GM23338 (cell line): Measurements from ENCODE around the gene CDC42EP2. TPM values are rescaled to one million over a fixed set of nuclear protein-coding genes. Genes with fewer than 3 reads are reported as not detected.

Experiments
- ATAC-seq: fragments of 200-7000 bp; cut with Tn5 transposase; 3 replicates; pipeline ENCODE4 v1.9.1; 2020
- DNase-seq: peaks from one replicate; pipeline ENCODE4 v3.0.0-alpha.2; 2015; ENCODE audit warnings: low spot score
- H2AFZ ChIP-seq: fragments of 200-600 bp; sonication (generic); 2 replicates; pipeline ENCODE4 v1.8.0; 2016; ENCODE audit warnings: antibody characterized with exemption, mild to moderate bottlenecking, moderate library complexity
- H3F3A ChIP-seq: fragments of 200-600 bp; sonication (generic); replicated peaks from 2 replicates; pipeline ENCODE4 v1.8.0; 2017; ENCODE audit warnings: antibody characterized with exemption, mixed run types, low read depth
- H3K27ac ChIP-seq: fragments of 200-600 bp; sonication (generic); 2 replicates; pipeline ENCODE4 v1.6.1; 2016; ENCODE audit warnings: low read depth
- H3K27me3 ChIP-seq: fragments of 200-600 bp; sonication (generic); 2 replicates; pipeline ENCODE4 v1.8.0; 2016; ENCODE audit warnings: mild to moderate bottlenecking, mixed run types, moderate library complexity; ENCODE audit not compliant: insufficient read depth
- H3K36me3 ChIP-seq: fragments of 200-600 bp; sonication (generic); 2 replicates; pipeline ENCODE4 v1.8.0; 2016; ENCODE audit warnings: mild to moderate bottlenecking; ENCODE audit not compliant: insufficient read depth
- H3K4me1 ChIP-seq: fragments of 200-600 bp; sonication (generic); 2 replicates; pipeline ENCODE4 v1.8.0; 2016; ENCODE audit warnings: mild to moderate bottlenecking, moderate library complexity; ENCODE audit not compliant: insufficient read depth
- H3K4me2 ChIP-seq: fragments of 200-600 bp; sonication (generic); 2 replicates; pipeline ENCODE4 v1.7.1; 2017; ENCODE audit warnings: mixed run types
- H3K4me3 ChIP-seq: fragments of 200-600 bp; sonication (generic); 2 replicates; pipeline ENCODE4 v1.6.1; 2016; ENCODE audit warnings: mixed run types
- H3K79me2 ChIP-seq: fragments of 200-600 bp; sonication (generic); replicated peaks from 2 replicates; pipeline ENCODE4 v1.8.0; 2017; ENCODE audit warnings: mild to moderate bottlenecking; ENCODE audit not compliant: insufficient read depth
- H3K9me2 ChIP-seq: fragments of 200-600 bp; sonication (generic); 2 replicates; pipeline ENCODE4 v1.8.0; 2017; ENCODE audit not compliant: insufficient read depth
- H4K20me1 ChIP-seq: fragments of 200-600 bp; sonication (generic); replicated peaks from 2 replicates; pipeline ENCODE4 v1.8.0; 2017; ENCODE audit warnings: mild to moderate bottlenecking; ENCODE audit not compliant: insufficient read depth
- H3K27ac Mint-ChIP-seq: 2 replicates; pipeline ENCODE4 v1.8.0; 2020; ENCODE audit warnings: inconsistent platforms, mild to moderate bottlenecking, moderate library complexity, mixed read lengths
- H3K27me3 Mint-ChIP-seq: 3 replicates; pipeline ENCODE4 v1.8.0; 2022; ENCODE audit warnings: low read depth, mild to moderate bottlenecking, moderate library complexity, mixed read lengths, inconsistent platforms; ENCODE audit not compliant: insufficient read depth, poor library complexity
- H3K36me3 Mint-ChIP-seq: 3 replicates; pipeline ENCODE4 v1.8.0; 2021; ENCODE audit warnings: low read depth, mild to moderate bottlenecking, inconsistent platforms, moderate library complexity, mixed read lengths
- H3K4me1 Mint-ChIP-seq: 3 replicates; pipeline ENCODE4 v1.8.0; 2020; ENCODE audit warnings: mild to moderate bottlenecking, inconsistent platforms, mixed read lengths
- H3K4me3 Mint-ChIP-seq: 3 replicates; pipeline ENCODE4 v1.8.0; 2021; ENCODE audit warnings: moderate library complexity, mild to moderate bottlenecking, inconsistent platforms, mixed read lengths
- H3K9me3 Mint-ChIP-seq: 3 replicates; pipeline ENCODE4 v1.8.0; 2020; ENCODE audit warnings: moderate library complexity, mild to moderate bottlenecking, inconsistent platforms, mixed read lengths
- CTCF ChIP-seq, 2 experiments: fragments of 200-600 bp in 1 of 2; sonication (generic) in 1 of 2; conservative IDR thresholded peaks; 2 replicates each; pipeline versions ENCODE4 v1.5.1 to v1.6.1; 2016 to 2017; ENCODE audit warnings: antibody characterized with exemption in 2 of 2, low read depth in 2 of 2, mild to moderate bottlenecking in 2 of 2, moderate library complexity in 1 of 2
- JUNB ChIP-seq: IDR thresholded peaks from one replicate; pipeline ENCODE4 v1.6.1; 2016; ENCODE audit warnings: antibody characterized with exemption; ENCODE audit not compliant: unreplicated experiment
- NANOG ChIP-seq: IDR thresholded peaks from 2 replicates; pipeline ENCODE4 v1.6.1; 2016; ENCODE audit warnings: antibody characterized with exemption, borderline replicate concordance
- POLR2AphosphoS5 ChIP-seq: IDR thresholded peaks from 2 replicates; pipeline ENCODE4 v1.6.1; 2016; ENCODE audit warnings: antibody characterized with exemption, low read depth
- STAT1 ChIP-seq: IDR thresholded peaks from one replicate; pipeline ENCODE4 v1.6.1; 2016; ENCODE audit warnings: antibody characterized with exemption; ENCODE audit not compliant: unreplicated experiment
- ZNF114 ChIP-seq: fragments of 250-450 bp; sonication (Bioruptor Pico); IDR thresholded peaks from 2 replicates; pipeline ENCODE4 v1.5.0; 2020; ENCODE audit warnings: mild to moderate bottlenecking, moderate library complexity
- ZNF331 ChIP-seq: fragments of 250-450 bp; sonication (Bioruptor Pico); IDR thresholded peaks from 2 replicates; pipeline ENCODE4 v1.5.0; 2020; ENCODE audit warnings: low read depth, mild to moderate bottlenecking, moderate library complexity
- long read RNA-seq: library from polyadenylated mRNA; unstranded; transcript quantifications from one replicate; pipeline ENCODE4 v2.0.0, GENCODE V29; 2020; ENCODE audit not compliant: unreplicated experiment
- polyA plus RNA-seq: library from polyadenylated mRNA; unstranded; fragments of >200 nt; fragmentation: Nextera tagmentation; extraction: Ambion mirVana; gene quantifications from 2 replicates; pipeline ENCODE4 v1.2.1, GENCODE V29; 2016
- total RNA-seq: library from RNA; depleted of rRNA; stranded (reverse); fragments of >200 nt; shearing (Covaris generic); gene quantifications from 2 replicates; pipeline ENCODE4 v1.2.3, GENCODE V29; 2014; rRNA removed
- TF ChIP-seq, protein P1 (sequence below): IDR thresholded peaks from one replicate; pipeline ENCODE4 v1.6.1; 2018; ENCODE audit warnings: antibody characterized with exemption; ENCODE audit not compliant: unreplicated experiment
- TF ChIP-seq, protein P2 (sequence below): IDR thresholded peaks from 2 replicates; pipeline ENCODE4 v1.6.1; 2016; ENCODE audit warnings: antibody characterized with exemption

CDC42EP2 gene, protein sequence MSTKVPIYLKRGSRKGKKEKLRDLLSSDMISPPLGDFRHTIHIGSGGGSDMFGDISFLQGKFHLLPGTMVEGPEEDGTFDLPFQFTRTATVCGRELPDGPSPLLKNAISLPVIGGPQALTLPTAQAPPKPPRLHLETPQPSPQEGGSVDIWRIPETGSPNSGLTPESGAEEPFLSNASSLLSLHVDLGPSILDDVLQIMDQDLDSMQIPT
- total RNA-seq (17.7 and 19.0 TPM in 2 replicates), polyA plus RNA-seq (16.1 and 18.2 TPM in 2 replicates)
- long read RNA-seq, transcript CDC42EP2-201 (2 exons, 2,023 nt) = major isoform, 19 of 22 reads
- long read RNA-seq, partial matches to known transcripts = 0 of 22 reads
- long read RNA-seq, other reads (novel, unspliced or antisense) = 3 of 22 reads

DNA sequence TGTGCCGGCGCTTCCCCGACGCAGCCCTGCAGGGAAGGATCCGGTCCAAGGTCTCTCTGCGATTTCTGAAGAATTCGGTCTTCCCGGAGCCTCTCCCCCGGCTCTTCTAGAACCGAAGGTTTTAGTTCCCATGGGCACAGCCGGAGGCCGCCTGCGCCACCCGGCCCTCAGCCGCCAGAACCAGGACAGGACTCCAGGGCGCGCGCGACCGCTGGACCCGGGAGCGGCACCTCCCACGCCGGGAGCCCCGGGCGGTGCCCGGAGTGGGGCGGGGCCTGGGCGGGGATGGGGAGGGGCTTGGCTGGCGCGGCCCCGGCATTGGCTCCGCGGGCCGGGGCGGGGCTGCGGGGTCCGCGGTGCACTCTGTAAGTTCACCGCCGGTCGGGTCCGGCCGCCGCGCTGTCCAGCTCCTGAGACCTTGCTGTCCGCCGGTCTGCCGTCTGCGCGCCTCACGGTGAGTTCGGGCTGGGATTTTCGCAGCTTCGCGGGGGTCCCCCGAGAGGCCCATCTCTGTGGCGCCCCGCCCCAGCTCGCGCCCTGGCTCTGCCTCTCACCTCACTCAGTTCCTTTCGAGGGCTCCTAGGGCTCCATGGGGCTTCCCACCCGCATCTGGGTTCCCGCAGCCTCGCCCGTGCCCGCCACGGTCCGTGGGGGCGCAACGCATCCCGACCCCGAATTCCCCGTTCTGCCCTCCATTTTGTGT, at the start of gene CDC42EP2:
CDC42EP2 (plus strand) TSS at position 366 of the 703 bp plus-strand sequence. CDS start 6,033 bp downstream, outside the sequence.
- H3K4me1 Mint-ChIP-seq = peaks cover 40% of the 10 kb centered on the region
- Histone ChIP-seq H3K4me3 (peak within 1 kb of the TSS; percentile 98), H3F3A (peaks cover 22% of the 10 kb centered on the region), H2AFZ (peak within 1 kb of the TSS; percentile 76), H3K9me2 (no peaks in the 10 kb centered on the region), H3K27ac (peak within 1 kb of the TSS; percentile 88), H3K4me1 (peaks cover 49% of the 10 kb centered on the region), H3K79me2 (peaks cover 34% of the 10 kb centered on the region), H4K20me1 (peaks cover 11% of the 10 kb centered on the region), H3K27me3 (peaks cover 14% of the 10 kb centered on the region), H3K4me2 (peak within 1 kb of the TSS; percentile 99), H3K36me3 (no peaks in the 10 kb centered on the region)
- peaks cover 38% of the 10 kb centered on the region for H3K27me3 Mint-ChIP-seq
- DNase-seq (peak; percentile 87), ATAC-seq (peak; percentile 78)
- H3K36me3 Mint-ChIP-seq = no peaks in the 10 kb centered on the region
- H3K9me3 Mint-ChIP-seq = no peaks in the 10 kb centered on the region
- H3K27ac Mint-ChIP-seq = peak within 1 kb of the TSS; percentile 66; the same call in 1 of the 2 replicates
- H3K4me3 Mint-ChIP-seq = peak within 1 kb of the TSS; percentile 76
- TF ChIP-seq, protein P1, sequence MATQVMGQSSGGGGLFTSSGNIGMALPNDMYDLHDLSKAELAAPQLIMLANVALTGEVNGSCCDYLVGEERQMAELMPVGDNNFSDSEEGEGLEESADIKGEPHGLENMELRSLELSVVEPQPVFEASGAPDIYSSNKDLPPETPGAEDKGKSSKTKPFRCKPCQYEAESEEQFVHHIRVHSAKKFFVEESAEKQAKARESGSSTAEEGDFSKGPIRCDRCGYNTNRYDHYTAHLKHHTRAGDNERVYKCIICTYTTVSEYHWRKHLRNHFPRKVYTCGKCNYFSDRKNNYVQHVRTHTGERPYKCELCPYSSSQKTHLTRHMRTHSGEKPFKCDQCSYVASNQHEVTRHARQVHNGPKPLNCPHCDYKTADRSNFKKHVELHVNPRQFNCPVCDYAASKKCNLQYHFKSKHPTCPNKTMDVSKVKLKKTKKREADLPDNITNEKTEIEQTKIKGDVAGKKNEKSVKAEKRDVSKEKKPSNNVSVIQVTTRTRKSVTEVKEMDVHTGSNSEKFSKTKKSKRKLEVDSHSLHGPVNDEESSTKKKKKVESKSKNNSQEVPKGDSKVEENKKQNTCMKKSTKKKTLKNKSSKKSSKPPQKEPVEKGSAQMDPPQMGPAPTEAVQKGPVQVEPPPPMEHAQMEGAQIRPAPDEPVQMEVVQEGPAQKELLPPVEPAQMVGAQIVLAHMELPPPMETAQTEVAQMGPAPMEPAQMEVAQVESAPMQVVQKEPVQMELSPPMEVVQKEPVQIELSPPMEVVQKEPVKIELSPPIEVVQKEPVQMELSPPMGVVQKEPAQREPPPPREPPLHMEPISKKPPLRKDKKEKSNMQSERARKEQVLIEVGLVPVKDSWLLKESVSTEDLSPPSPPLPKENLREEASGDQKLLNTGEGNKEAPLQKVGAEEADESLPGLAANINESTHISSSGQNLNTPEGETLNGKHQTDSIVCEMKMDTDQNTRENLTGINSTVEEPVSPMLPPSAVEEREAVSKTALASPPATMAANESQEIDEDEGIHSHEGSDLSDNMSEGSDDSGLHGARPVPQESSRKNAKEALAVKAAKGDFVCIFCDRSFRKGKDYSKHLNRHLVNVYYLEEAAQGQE = peak; percentile 58
- TF ChIP-seq ZNF331 (CRISPR knock-in tag) = no peak
- peak; percentile 84 for TF ChIP-seq POLR2AphosphoS5

GRCh38 chr11:65266210-65266609, 48.5 kb upstream of the CDC42EP2 start:
- peaks cover 61% of the 10 kb centered on the region for H3K36me3 Mint-ChIP-seq
- Histone ChIP-seq H3K4me1 (peaks cover 7% of the 10 kb centered on the region), H3K9me2 (no peaks in the 10 kb centered on the region), H3K36me3 (peaks cover 32% of the 10 kb centered on the region), H3F3A (peaks cover 17% of the 10 kb centered on the region), H2AFZ (no peak overlapping the region), H3K4me3 (no peak overlapping the region), H4K20me1 (peaks cover 3% of the 10 kb centered on the region), H3K27me3 (no peaks in the 10 kb centered on the region), H3K27ac (no peak overlapping the region), H3K79me2 (peaks cover 21% of the 10 kb centered on the region), H3K4me2 (no peak overlapping the region)
- H3K27ac Mint-ChIP-seq = no peak overlapping the region
- no peaks in the 10 kb centered on the region; the same call in 2 of the 3 replicates for H3K9me3 Mint-ChIP-seq
- H3K27me3 Mint-ChIP-seq = peaks cover 13% of the 10 kb centered on the region
- H3K4me1 Mint-ChIP-seq = peaks cover 17% of the 10 kb centered on the region
- H3K4me3 Mint-ChIP-seq = no peak overlapping the region
- DNase-seq = no peak
- ATAC-seq = no peak
- TF ChIP-seq NANOG (no peak), JUNB (no peak), POLR2AphosphoS5 (no peak), STAT1 (no peak), CTCF (conservative IDR thresholded peaks at IDR 0.05; ENCODE audit: low read depth in 2 of 2) (0 out of 4 replicates have a peak, but pooled peaks have one; percentile 5 to 21), ZNF114 (CRISPR knock-in tag) (no peak)
- TF ChIP-seq, protein P2, sequence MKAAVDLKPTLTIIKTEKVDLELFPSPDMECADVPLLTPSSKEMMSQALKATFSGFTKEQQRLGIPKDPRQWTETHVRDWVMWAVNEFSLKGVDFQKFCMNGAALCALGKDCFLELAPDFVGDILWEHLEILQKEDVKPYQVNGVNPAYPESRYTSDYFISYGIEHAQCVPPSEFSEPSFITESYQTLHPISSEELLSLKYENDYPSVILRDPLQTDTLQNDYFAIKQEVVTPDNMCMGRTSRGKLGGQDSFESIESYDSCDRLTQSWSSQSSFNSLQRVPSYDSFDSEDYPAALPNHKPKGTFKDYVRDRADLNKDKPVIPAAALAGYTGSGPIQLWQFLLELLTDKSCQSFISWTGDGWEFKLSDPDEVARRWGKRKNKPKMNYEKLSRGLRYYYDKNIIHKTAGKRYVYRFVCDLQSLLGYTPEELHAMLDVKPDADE = no peak
